Gastroesophageal sphincter (tissue), 3 donors: ENCODE results near the gene GSTM3.

Source experiments
- CTCF ChIP-seq, 4 experiments: fragments of 200-600 bp in 2 of 4; fragments of 450-650 bp in 2 of 4; sonication (generic) in 1 of 4; IDR thresholded peaks; one replicate each; pipeline ENCODE4 v1.5.1; 2017 to 2019; ENCODE audit warnings: antibody characterized with exemption in 4 of 4, mild to moderate bottlenecking in 2 of 4, moderate library complexity in 2 of 4
- POLR2A ChIP-seq, 2 donors: fragments of 450-650 bp; IDR thresholded peaks; one replicate each; pipeline ENCODE4 v1.6.1; 2017; ENCODE audit warnings: antibody characterized with exemption in 2 of 2, mild to moderate bottlenecking in 2 of 2, moderate library complexity in 1 of 2

GRCh38 chr1:109697066-109697465 is 43.8 kb downstream of the GSTM3 start:
- no peak for TF ChIP-seq CTCF (IDR thresholded peaks at IDR 0.05)
- no peak for TF ChIP-seq POLR2A (IDR thresholded peaks at IDR 0.05)
